Measurements from ENCODE around the gene WDR90.

GRCh38 chr16:684071-684794 lies 35.1 kb downstream of the WDR90 start, which contains the start of gene JMJD8:
- peak; percentile 27 to 70 (median 65) for TF ChIP-seq POLR2A (IDR thresholded peaks at IDR 0.05)
- no peak for TF ChIP-seq CTCF (IDR thresholded peaks at IDR 0.05)

All from body of pancreas (tissue), 4 donors.